ENCODE measurements around the gene TREM2.

DNA sequence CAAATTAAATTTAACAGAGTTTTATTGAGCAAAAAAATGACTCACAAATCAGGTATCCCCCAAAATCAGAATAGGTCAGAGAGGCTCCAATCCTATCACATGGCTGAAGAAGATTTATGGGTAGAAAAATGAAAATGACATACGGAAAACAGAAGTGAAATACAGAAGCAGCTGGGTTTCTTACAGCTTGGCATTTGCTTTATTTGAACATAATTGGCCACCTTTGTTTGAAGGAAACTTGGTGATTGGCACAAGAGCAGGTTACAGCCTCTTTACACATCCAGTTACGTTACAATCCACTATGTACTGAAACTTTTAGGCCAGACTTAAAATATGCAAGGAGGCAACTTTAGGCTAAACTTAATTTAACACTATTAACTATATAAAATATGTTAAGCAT, 11.7 kb upstream of the TREM2 start:
- TF ChIP-seq, protein P1, sequence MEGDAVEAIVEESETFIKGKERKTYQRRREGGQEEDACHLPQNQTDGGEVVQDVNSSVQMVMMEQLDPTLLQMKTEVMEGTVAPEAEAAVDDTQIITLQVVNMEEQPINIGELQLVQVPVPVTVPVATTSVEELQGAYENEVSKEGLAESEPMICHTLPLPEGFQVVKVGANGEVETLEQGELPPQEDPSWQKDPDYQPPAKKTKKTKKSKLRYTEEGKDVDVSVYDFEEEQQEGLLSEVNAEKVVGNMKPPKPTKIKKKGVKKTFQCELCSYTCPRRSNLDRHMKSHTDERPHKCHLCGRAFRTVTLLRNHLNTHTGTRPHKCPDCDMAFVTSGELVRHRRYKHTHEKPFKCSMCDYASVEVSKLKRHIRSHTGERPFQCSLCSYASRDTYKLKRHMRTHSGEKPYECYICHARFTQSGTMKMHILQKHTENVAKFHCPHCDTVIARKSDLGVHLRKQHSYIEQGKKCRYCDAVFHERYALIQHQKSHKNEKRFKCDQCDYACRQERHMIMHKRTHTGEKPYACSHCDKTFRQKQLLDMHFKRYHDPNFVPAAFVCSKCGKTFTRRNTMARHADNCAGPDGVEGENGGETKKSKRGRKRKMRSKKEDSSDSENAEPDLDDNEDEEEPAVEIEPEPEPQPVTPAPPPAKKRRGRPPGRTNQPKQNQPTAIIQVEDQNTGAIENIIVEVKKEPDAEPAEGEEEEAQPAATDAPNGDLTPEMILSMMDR (IDR thresholded peaks at IDR 0.05) = no peak
- no peak for TF ChIP-seq POLR2A (IDR thresholded peaks at IDR 0.05)
